Ovary (tissue), 10 donors: Measurements from ENCODE around the gene TULP1. TPM values are rescaled to one million over a fixed set of nuclear protein-coding genes. Genes with fewer than 3 reads are reported as not detected.

Experiments
- DNase-seq, 5 donors: peaks; one replicate each; pipeline ENCODE4 v3.0.0-alpha.2; 2019 to 2020
- H3K27ac ChIP-seq, 2 donors: fragments of 200-600 bp; one replicate each; pipeline versions ENCODE4 v1.5.1 to v1.8.0; 2019 to 2022
- H3K27me3 ChIP-seq: fragments of 200-600 bp; one replicate; pipeline ENCODE4 v1.8.0; 2022
- H3K36me3 ChIP-seq: fragments of 200-600 bp; sonication (generic); one replicate; pipeline ENCODE4 v1.5.1; 2019
- H3K4me1 ChIP-seq: one replicate; pipeline ENCODE4 v1.8.1; 2013; ENCODE audit warnings: mild to moderate bottlenecking, moderate library complexity; ENCODE audit not compliant: insufficient read depth
- H3K4me3 ChIP-seq: fragments of 200-600 bp; sonication (generic); one replicate; pipeline ENCODE4 v1.5.1; 2017
- H3K9me3 ChIP-seq, 2 donors: fragments of 200-600 bp in 1 of 2; sonication (generic) in 1 of 2; one replicate each; pipeline versions ENCODE4 v1.5.1 to v1.8.1; 2013 to 2019; ENCODE audit warnings: mild to moderate bottlenecking in 1 of 2, moderate library complexity in 1 of 2
- CTCF ChIP-seq, 3 donors: fragments of 450-650 bp in 2 of 3; fragments of 200-600 bp in 1 of 3; IDR thresholded peaks; one replicate each; pipeline versions ENCODE4 v1.5.1 to v1.8.0; 2016 to 2022; ENCODE audit warnings: antibody characterized with exemption in 3 of 3, mild to moderate bottlenecking in 1 of 3
- EP300 ChIP-seq: sonication (generic); formaldehyde crosslinking; IDR thresholded peaks from one replicate; pipeline ENCODE4 v1.6.1; 2017; ENCODE audit warnings: antibody characterized with exemption
- POLR2A ChIP-seq: fragments of 450-650 bp; IDR thresholded peaks from one replicate; pipeline ENCODE4 v1.6.1; 2017; ENCODE audit warnings: antibody characterized with exemption, mild to moderate bottlenecking, moderate library complexity
- WGBS, 3 donors: extraction: QIAGEN DNeasy Blood & Tissue Kit in 1 of 3; methylation state at CpG; one replicate each; pipeline versions ENCODE4 v1.1.5 to v1.1.7; 2013 to 2017; 5-methylcytosine and 5-hydroxymethylcytosine counted together
- intact Hi-C, 4 donors: fragments of 100-400 bp; cut with DNase I; formaldehyde crosslinking; loops; one replicate each; pipeline versions ENCODE4 v1.11.0 to v1.15.1; 2022 to 2023
- long read RNA-seq, 3 donors: library from polyadenylated mRNA in 2 of 3; unstranded in 2 of 3; transcript quantifications; one replicate each; pipeline ENCODE4 v2.0.0 and lab custom pipeline, GENCODE V29; 2021 to 2026
- polyA plus RNA-seq, 2 donors: library from polyadenylated mRNA; stranded (reverse); fragments of 200-250 nt in 1 of 2; fragments of 350-450 nt in 1 of 2; fragmentation: Illumina TruSeq in 1 of 2; extraction: RNeasy Lipid Tissue Mini Kit (QIAGEN cat#74804) in 1 of 2; gene quantifications; one replicate each; pipeline ENCODE4 v1.2.3, GENCODE V29; 2013 to 2014
- total RNA-seq, 7 donors: library from RNA; depleted of rRNA in 2 of 7; stranded (reverse); fragments of >200 nt in 2 of 7; fragmentation: NEBNext Ultra II Directional in 3 of 7; extraction: Animal tissue kit (Norgen Biotek cat#: 25700) in 3 of 7; gene quantifications; one replicate each; pipeline versions ENCODE4 v1.1.0 to v1.2.4, GENCODE V29; 2016 to 2023
- donor health status: DM: no; HTN: no; CAD: no; lungs with moderate emphysema.
- donor health status: DM: no; HTN: no; CAD: no.
- donor health status: Bipolar disorder and iron deficiency.
- donor health status: DM: yes; HTN: yes; CAD: no.
- donor health status: DM: no; HTN: no; CAD: no.
- donor health status: DM: yes; HTN: yes; CAD: no.

Gene TULP1
- total RNA-seq (1 to 10 TPM in 1 of 7 donors, under 1 TPM in 3, not detected in 3; 0.17 to 1.1 (median 0.62) TPM), polyA plus RNA-seq (under 1 TPM; 0.27 to 0.50 TPM)
- long read RNA-seq, donor 1, partial matches to known transcripts = 1 of 1 reads
- long read RNA-seq, donor 1, other reads (novel, unspliced or antisense) = 0 of 1 reads
- long read RNA-seq, donor 2 = 0 reads
- long read RNA-seq, donor 3 = 0 reads

- Histone ChIP-seq H3K27ac (no peak within 1 kb of the TSS), H3K4me1 (peaks cover 1% of the 10 kb centered on the region), H3K36me3 (no peaks in the 10 kb centered on the region), H3K9me3 (no peaks in the 10 kb centered on the region), H3K27me3 (no peaks in the 10 kb centered on the region), H3K4me3 (peak within 1 kb of the TSS; percentile 4)
- intact Hi-C loops = no loop called here
- no peak for DNase-seq
- 87 to 94% (median 89%) methylated on average over 10 of the region's 10 CpGs for WGBS, 3 donors
- TF ChIP-seq EP300 (no peak), CTCF (IDR thresholded peaks at IDR 0.05) (no peak), POLR2A (no peak)
Measured at GRCh38 chr6:35512740-35513139, at the start of gene TULP1. Gene TULP1, minus strand, starts transcription at chr6:35512896. Its CDS starts 38 bp downstream, at chr6:35512858.

- TF ChIP-seq POLR2A (no peak), EP300 (no peak), CTCF (IDR thresholded peaks at IDR 0.05) (no peak)
- intact Hi-C loops = no loop called here
- peaks cover 10% of the 10 kb centered on the region for H3K4me1 ChIP-seq
- 36 to 47% (median 43%) methylated on average over 11 of the region's 11 CpGs for WGBS, 3 donors
- H3K9me3 ChIP-seq = no peaks in the 10 kb centered on the region
- no peaks in the 10 kb centered on the region for H3K27me3 ChIP-seq
- no peak overlapping the region for H3K4me3 ChIP-seq
- no peaks in the 10 kb centered on the region for H3K36me3 ChIP-seq
- H3K27ac ChIP-seq = no peak overlapping the region
- DNase-seq = peak in 1 of 5 donors; percentile 41
Measured at GRCh38 chr6:35562060-35562459, 49.4 kb upstream of the TULP1 start.

- Histone ChIP-seq H3K9me3 (no peaks in the 10 kb centered on the region), H3K36me3 (no peaks in the 10 kb centered on the region), H3K4me3 (no peak overlapping the region), H3K27ac (no peak overlapping the region), H3K4me1 (peaks cover 10% of the 10 kb centered on the region), H3K27me3 (no peaks in the 10 kb centered on the region)
- 71 to 74% (median 73%) methylated on average over 5 of the region's 5 CpGs for WGBS, 3 donors
- DNase-seq = no peak
- intact Hi-C loops = no loop called here
- no peak for TF ChIP-seq EP300
- TF ChIP-seq CTCF (IDR thresholded peaks at IDR 0.05) = no peak
- TF ChIP-seq POLR2A = no peak
Measured at GRCh38 chr6:35561113-35561512, 48.4 kb upstream of the TULP1 start.

- Histone ChIP-seq H3K4me3 (no peak overlapping the region), H3K36me3 (no peaks in the 10 kb centered on the region), H3K27ac (no peak overlapping the region), H3K27me3 (no peaks in the 10 kb centered on the region), H3K4me1 (peaks cover 7% of the 10 kb centered on the region), H3K9me3 (no peaks in the 10 kb centered on the region)
- intact Hi-C loops = no loop called here
- DNase-seq = no peak
- WGBS, 3 donors = 92 to 93% (median 92%) methylated on average over 12 of the region's 12 CpGs
- TF ChIP-seq POLR2A (no peak), EP300 (no peak), CTCF (IDR thresholded peaks at IDR 0.05) (no peak)
Measured at GRCh38 chr6:35558571-35558970, 45.9 kb upstream of the TULP1 start.
